OCI-LY3 (cell line): ENCODE data around the gene RNF11.

Source experiments
- CTCF ChIP-seq: fragments of 200-600, 300-600 bp; sonication (generic); IDR thresholded peaks from 2 replicates; pipeline ENCODE4 v1.5.1; 2014; ENCODE audit warnings: antibody characterized with exemption, low read length, low read depth
- EZH2phosphoT487 ChIP-seq: fragments of 200-600 bp; shearing (Covaris generic); IDR thresholded peaks from 2 replicates; pipeline ENCODE4 v1.6.1; 2018; ENCODE audit warnings: antibody characterized with exemption, mixed run types, low read depth

- TF ChIP-seq EZH2phosphoT487 (no peak), CTCF (no peak)
Measured at GRCh38 chr1:51322417-51323101, 86.5 kb downstream of the RNF11 start.
